GM10266 (cell line): ENCODE data around the gene CD2AP.
"Not testable (repeated sequence)": the region's sequence is repeated elsewhere in the genome, so short reads cannot be mapped to it uniquely, and the experiment has no call there.

Experiments
- DNase-seq: peaks from one replicate; pipeline ENCODE4 v3.0.0; 2012; ENCODE audit errors: extremely low spot score
- CTCF ChIP-seq: IDR thresholded peaks from 2 replicates; pipeline ENCODE4 v1.5.1; 2012; ENCODE audit warnings: mild to moderate bottlenecking, low read depth; ENCODE audit not compliant: control insufficient read depth, insufficient read depth; ENCODE audit errors: missing control alignments

Gene CD2AP

GRCh38 chr6:47545223-47545622, 67.6 kb downstream of the CD2AP start:
- TF ChIP-seq CTCF, result no peak
- no peak for DNase-seq

- no peak for DNase-seq
These were observed 74.1 kb downstream of the CD2AP start for GRCh38 chr6:47551670-47552069.

GRCh38 chr6:47552319-47552718, 74.7 kb downstream of the CD2AP start:
- no peak for DNase-seq
- TF ChIP-seq CTCF, result no peak

More at GRCh38 chr6:47551670-47552069, 74.1 kb downstream of the CD2AP start:
- TF ChIP-seq CTCF, result no peak

- not testable (repeated sequence) for DNase-seq
These were observed 75.7 kb downstream of the CD2AP start for GRCh38 chr6:47553243-47553642.

- DNase-seq, result not testable (repeated sequence)
These were observed 78.9 kb downstream of the CD2AP start for GRCh38 chr6:47556459-47556858.

- TF ChIP-seq CTCF, result no peak
- no peak for DNase-seq
These were observed 85.6 kb downstream of the CD2AP start for GRCh38 chr6:47563162-47563561.

- DNase-seq, result not testable (repeated sequence)
These were observed 89.0 kb downstream of the CD2AP start for GRCh38 chr6:47566602-47567001.

GRCh38 chr6:47567586-47567985, 90.0 kb downstream of the CD2AP start:
- no peak for TF ChIP-seq CTCF
- DNase-seq, result no peak

- TF ChIP-seq CTCF, result no peak
- no peak for DNase-seq
These were observed 93.9 kb downstream of the CD2AP start for GRCh38 chr6:47571488-47571887.
